Sigmoid colon (tissue), 7 donors: Measurements from ENCODE around the gene CCNF. TPM values are rescaled to one million over a fixed set of nuclear protein-coding genes. Genes with fewer than 3 reads are reported as not detected.
A peak's percentile ranks its signal among the peaks of the same experiment; 100 is the strongest.

Experiments used
- DNase-seq: peaks from one replicate; pipeline ENCODE4 v3.0.0-alpha.2; 2019
- H3K27ac ChIP-seq, 4 donors: fragments of 200-600 bp; sonication (generic); one replicate each; pipeline ENCODE4 v1.5.1; 2016 to 2019; ENCODE audit warnings: mild to moderate bottlenecking in 1 of 4
- H3K27me3 ChIP-seq, 3 donors: fragments of 200-600 bp; sonication (generic); one replicate each; pipeline ENCODE4 v1.5.1; 2019; ENCODE audit warnings: mild to moderate bottlenecking in 1 of 3
- H3K36me3 ChIP-seq, 4 donors: fragments of 200-600 bp; sonication (generic); one replicate each; pipeline ENCODE4 v1.5.1; 2016 to 2019
- H3K4me1 ChIP-seq, 4 donors: fragments of 200-600 bp; sonication (generic); one replicate each; pipeline ENCODE4 v1.5.1; 2017 to 2019
- H3K4me3 ChIP-seq, 4 donors: fragments of 200-600 bp; sonication (generic); one replicate each; pipeline ENCODE4 v1.5.1; 2017 to 2019; ENCODE audit warnings: mild to moderate bottlenecking in 2 of 4, moderate library complexity in 1 of 4
- H3K9me3 ChIP-seq, 4 donors: fragments of 200-600 bp in 3 of 4; sonication (generic) in 3 of 4; one replicate each; pipeline versions ENCODE4 v1.5.1 to v1.6.1; 2013 to 2019
- EP300 ChIP-seq, 4 donors: sonication (generic); formaldehyde crosslinking; IDR thresholded peaks; one replicate each; pipeline ENCODE4 v1.6.1; 2017; ENCODE audit warnings: antibody characterized with exemption in 4 of 4
- POLR2A ChIP-seq, 2 donors: fragments of 450-650 bp; IDR thresholded peaks; one replicate each; pipeline ENCODE4 v1.6.1; 2016; ENCODE audit warnings: antibody characterized with exemption in 2 of 2, mild to moderate bottlenecking in 2 of 2, moderate library complexity in 2 of 2
- POLR2AphosphoS5 ChIP-seq, 4 donors: sonication (generic); formaldehyde crosslinking; IDR thresholded peaks; one replicate each; pipeline ENCODE4 v1.6.1; 2017; ENCODE audit warnings: antibody characterized with exemption in 4 of 4
- WGBS, 2 donors: extraction: QIAGEN DNeasy Blood & Tissue Kit; methylation state at CpG; one replicate each; pipeline ENCODE4 v1.1.7; 2013; 5-methylcytosine and 5-hydroxymethylcytosine counted together
- intact Hi-C: fragments of 100-400 bp; cut with DNase I; formaldehyde crosslinking; loops from one replicate; pipeline ENCODE4 v1.15.1; 2023
- polyA plus RNA-seq, 3 donors: library from polyadenylated mRNA; stranded (reverse); fragments of 200-250 nt; gene quantifications; one replicate each; pipeline ENCODE4 v1.2.3, GENCODE V29; 2013
- total RNA-seq, 4 donors: library from RNA; depleted of rRNA; stranded (reverse); fragments of >200 nt; gene quantifications; one replicate each; pipeline ENCODE4 v1.1.0, GENCODE V29; 2016
- TF ChIP-seq, protein P1 (sequence below), 4 experiments: fragments of 450-650 bp in 3 of 4; fragments of 200-600 bp in 1 of 4; IDR thresholded peaks; one replicate each; pipeline ENCODE4 v1.5.1; 2016 to 2019; ENCODE audit warnings: antibody characterized with exemption in 4 of 4, mild to moderate bottlenecking in 3 of 4, moderate library complexity in 2 of 4
- donor health status: healthy with polysubstance abuse.
- donor health status: Bipolar disorder and iron deficiency.
- donor health status: healthy.

The CCNF gene
- total and polyA plus RNA-seq, 7 donors: 0.60 to 11.6 (median 1.2) TPM

DNA sequence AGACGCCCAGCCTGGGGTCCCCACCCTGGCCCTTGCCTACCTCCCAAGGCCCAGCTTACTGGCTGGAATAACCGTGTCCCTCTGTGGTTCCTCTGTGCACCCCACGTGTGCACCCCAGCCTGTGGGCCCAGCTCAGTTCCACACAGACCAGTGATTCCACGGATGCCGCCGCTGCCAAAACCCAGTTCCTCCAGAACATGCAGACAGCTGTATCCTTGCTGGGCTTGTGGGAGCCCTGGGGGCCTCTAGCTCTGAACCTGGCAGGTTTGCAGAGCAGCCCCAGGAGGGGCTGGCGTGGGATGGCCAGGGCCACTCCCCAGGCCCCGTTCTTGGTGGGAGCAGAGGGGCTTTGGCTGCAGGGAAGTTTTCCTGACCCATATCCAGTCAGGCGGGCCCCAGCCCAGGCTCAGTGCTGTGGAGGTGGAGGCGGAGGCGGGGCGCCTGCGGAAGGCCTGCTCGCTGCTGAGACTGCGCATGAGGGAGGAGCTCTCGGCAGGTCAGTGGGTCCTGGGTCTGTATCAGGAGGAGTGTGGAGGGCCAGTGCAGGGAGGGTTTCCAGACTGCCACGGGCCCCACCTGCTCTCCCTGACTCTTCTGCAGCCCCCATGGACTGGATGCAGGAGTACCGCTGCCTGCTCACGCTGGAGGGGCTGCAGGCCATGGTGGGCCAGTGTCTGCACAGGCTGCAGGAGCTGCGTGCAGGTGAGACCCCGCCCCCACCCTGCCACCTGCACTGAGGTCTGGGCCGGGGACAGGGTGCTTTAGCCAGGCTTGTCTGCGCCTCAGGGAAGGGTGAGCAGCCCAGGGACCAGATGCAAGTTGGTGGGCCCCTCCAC is 33.0 kb downstream of the CCNF start:
- Histone ChIP-seq H3K4me1 (peaks cover 0 to 19% (median 17%) of the 10 kb centered on the region in 4 donors), H3K36me3 (no peaks in the 10 kb centered on the region), H3K27ac (no peak overlapping the region), H3K27me3 (peaks cover 0 to 5% (median 0%) of the 10 kb centered on the region in 3 donors), H3K9me3 (no peaks in the 10 kb centered on the region), H3K4me3 (no peak overlapping the region)
- intact Hi-C loops: no loop called here
- 93 to 97% methylated on average over 23 of the region's 23 CpGs for WGBS, 2 donors
- TF ChIP-seq EP300 (IDR thresholded peaks at IDR 0.05) (no peak), POLR2A (IDR thresholded peaks at IDR 0.05) (no peak), POLR2AphosphoS5 (IDR thresholded peaks at IDR 0.05) (no peak)
- TF ChIP-seq, protein P1, sequence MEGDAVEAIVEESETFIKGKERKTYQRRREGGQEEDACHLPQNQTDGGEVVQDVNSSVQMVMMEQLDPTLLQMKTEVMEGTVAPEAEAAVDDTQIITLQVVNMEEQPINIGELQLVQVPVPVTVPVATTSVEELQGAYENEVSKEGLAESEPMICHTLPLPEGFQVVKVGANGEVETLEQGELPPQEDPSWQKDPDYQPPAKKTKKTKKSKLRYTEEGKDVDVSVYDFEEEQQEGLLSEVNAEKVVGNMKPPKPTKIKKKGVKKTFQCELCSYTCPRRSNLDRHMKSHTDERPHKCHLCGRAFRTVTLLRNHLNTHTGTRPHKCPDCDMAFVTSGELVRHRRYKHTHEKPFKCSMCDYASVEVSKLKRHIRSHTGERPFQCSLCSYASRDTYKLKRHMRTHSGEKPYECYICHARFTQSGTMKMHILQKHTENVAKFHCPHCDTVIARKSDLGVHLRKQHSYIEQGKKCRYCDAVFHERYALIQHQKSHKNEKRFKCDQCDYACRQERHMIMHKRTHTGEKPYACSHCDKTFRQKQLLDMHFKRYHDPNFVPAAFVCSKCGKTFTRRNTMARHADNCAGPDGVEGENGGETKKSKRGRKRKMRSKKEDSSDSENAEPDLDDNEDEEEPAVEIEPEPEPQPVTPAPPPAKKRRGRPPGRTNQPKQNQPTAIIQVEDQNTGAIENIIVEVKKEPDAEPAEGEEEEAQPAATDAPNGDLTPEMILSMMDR (IDR thresholded peaks at IDR 0.05): no peak
- DNase-seq: no peak

DNA sequence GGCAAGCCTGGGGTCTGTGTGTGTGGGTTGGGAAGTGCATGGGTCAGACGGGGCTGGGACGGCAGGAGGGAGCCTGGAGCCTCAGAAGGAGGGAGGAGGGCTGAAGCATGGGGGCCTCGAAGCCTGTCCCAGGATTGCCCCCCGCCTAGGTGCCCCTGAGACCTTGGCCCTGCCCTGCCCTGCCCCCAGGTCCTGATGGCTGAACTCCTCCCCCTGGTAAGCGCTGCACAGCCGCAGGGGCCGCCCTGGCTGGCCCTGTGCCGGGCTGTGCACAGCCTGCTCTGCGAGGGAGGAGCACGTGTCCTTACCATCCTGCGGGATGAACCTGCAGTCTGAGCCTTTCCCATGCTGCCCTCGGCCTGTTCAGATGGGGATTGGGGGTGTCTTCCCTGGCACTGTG is 35.1 kb downstream of the CCNF start:
- Histone ChIP-seq H3K27me3 (peaks cover 7 to 24% (median 8%) of the 10 kb centered on the region in 3 donors), H3K4me1 (peaks cover 0 to 33% (median 29%) of the 10 kb centered on the region in 4 donors), H3K27ac (no peak overlapping the region), H3K4me3 (no peak overlapping the region), H3K9me3 (no peaks in the 10 kb centered on the region), H3K36me3 (no peaks in the 10 kb centered on the region)
- WGBS, 2 donors: 88 to 91% methylated on average over 12 of the region's 12 CpGs
- TF ChIP-seq EP300 (IDR thresholded peaks at IDR 0.05): no peak
- TF ChIP-seq POLR2AphosphoS5 (IDR thresholded peaks at IDR 0.05): no peak
- TF ChIP-seq POLR2A (IDR thresholded peaks at IDR 0.05): no peak
- TF ChIP-seq, protein P1 (IDR thresholded peaks at IDR 0.05): no peak
- DNase-seq: no peak
- intact Hi-C loops: no loop called here

DNA sequence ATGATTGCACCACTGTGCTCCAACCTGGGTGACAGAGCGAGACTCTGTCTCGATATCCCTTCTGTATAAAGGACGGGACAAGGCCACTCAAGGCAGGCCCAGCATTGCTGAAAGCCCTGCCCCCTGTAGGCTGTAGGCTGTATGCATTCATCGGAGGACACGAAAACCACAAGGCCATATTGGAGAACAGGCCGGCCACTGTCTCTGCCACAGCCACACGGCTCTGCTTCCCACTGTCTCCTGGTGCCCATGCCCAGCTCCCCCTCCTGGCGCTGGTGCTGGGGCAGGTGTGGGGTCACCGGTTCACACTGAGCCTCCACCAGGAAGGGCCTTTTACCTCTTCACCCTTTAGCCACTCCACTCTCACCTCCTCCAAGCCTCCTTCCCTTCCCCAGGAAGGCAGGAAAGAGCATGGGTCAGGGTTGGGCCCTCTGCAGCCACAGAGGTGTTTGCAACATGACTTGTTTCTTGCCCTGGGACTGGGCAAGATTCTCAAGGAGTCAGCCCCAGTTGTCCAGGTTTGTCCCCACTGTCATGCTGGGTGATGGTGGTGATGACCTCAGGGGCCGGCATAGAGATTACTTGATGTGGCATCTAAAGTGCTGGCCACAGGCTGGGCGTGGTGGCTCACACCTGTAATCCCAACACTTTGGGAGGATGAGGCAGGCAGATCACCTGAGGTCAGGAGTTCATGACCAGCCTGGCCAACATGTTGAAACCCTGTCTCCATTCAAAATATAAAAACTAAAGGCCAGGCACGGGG is 36.6 kb downstream of the CCNF start:
- peaks cover 9 to 39% (median 22%) of the 10 kb centered on the region in 3 donors for H3K27me3 ChIP-seq
- H3K4me3 ChIP-seq: no peak overlapping the region
- no peak overlapping the region for H3K27ac ChIP-seq
- no peak for TF ChIP-seq POLR2A (IDR thresholded peaks at IDR 0.05)
- no peak for TF ChIP-seq POLR2AphosphoS5 (IDR thresholded peaks at IDR 0.05)
- no peak for TF ChIP-seq EP300 (IDR thresholded peaks at IDR 0.05)
- TF ChIP-seq, protein P1 (IDR thresholded peaks at IDR 0.05): no peak
- no peaks in the 10 kb centered on the region for H3K9me3 ChIP-seq
- WGBS, 2 donors: 89% methylated on average over 12 of the region's 12 CpGs
- intact Hi-C loops: loop anchor here (2.0 kb wide), 1 partner anchor 37 kb away; the partner anchor contains the start of gene CCNF
- DNase-seq: no peak
- H3K4me1 ChIP-seq: peaks cover 0 to 24% (median 22%) of the 10 kb centered on the region in 4 donors
- no peaks in the 10 kb centered on the region for H3K36me3 ChIP-seq

DNA sequence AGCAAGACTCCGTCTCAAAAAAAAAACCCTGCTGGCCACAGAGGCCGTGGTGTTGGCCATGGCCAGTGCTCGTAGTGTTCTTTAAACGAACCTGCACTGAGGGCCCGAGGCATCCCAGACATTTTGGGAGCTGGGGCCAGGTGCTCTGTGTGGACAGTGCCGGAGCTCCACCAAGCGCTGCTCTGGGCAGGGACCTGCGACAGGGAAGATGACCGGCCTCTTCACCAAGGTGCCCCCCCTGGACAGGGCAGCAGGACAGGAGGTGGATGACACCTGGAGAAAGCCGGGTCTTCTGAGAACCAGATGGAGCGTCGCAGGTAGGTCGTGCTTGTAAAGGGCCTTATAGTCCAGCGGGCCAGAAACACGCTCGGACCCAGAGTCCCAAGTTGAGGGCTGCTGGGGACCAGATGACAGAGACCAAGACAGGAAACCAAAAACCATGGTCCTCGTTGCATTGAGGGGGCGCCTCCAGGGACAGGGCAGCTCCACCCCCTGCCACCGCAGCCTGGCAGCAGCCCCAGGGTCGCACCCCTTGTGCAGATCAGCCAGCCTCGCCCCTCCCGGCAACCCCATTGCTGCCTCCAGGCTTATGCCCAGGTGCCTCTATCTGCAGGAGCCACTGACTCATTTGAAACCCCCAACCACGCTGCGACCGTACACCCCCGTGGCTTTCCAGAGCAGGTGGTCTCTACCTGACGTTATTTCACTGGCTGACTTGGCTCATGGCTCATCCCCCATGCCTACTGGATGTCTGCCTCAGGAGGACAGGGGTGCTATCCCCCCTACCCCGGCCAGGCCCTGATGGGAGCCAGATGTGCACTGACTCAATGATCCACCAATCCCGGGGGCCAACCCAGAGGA is 37.6 kb downstream of the CCNF start:
- Histone ChIP-seq H3K9me3 (no peaks in the 10 kb centered on the region), H3K27me3 (peaks cover 20 to 50% (median 33%) of the 10 kb centered on the region in 3 donors), H3K4me3 (peak overlapping the region in 2 of 4 donors; percentile 60 to 69), H3K4me1 (peaks cover 0 to 35% (median 33%) of the 10 kb centered on the region in 4 donors), H3K36me3 (no peaks in the 10 kb centered on the region), H3K27ac (peak overlapping the region in 1 of 4 donors; percentile 66)
- 67 to 80% methylated on average over 29 of the region's 29 CpGs for WGBS, 2 donors
- intact Hi-C loops: loop anchor here (2.0 kb wide), 1 partner anchor 38 kb away; the partner anchor contains the start of gene CCNF
- DNase-seq: peak; percentile 63
- TF ChIP-seq, protein P1 (IDR thresholded peaks at IDR 0.05): no peak
- TF ChIP-seq POLR2AphosphoS5 (IDR thresholded peaks at IDR 0.05) (no peak), POLR2A (IDR thresholded peaks at IDR 0.05) (no peak), EP300 (IDR thresholded peaks at IDR 0.05) (no peak)
